ENCODE data around the gene PMPCA.
"Not testable (repeated sequence)": the region's sequence is repeated elsewhere in the genome, so short reads cannot be mapped to it uniquely, and the experiment has no call there.

Gene PMPCA

GRCh38 chr9:136418182-136419091 is 8.0 kb downstream of the PMPCA start:
- DNase-seq, result no peak

DNA sequence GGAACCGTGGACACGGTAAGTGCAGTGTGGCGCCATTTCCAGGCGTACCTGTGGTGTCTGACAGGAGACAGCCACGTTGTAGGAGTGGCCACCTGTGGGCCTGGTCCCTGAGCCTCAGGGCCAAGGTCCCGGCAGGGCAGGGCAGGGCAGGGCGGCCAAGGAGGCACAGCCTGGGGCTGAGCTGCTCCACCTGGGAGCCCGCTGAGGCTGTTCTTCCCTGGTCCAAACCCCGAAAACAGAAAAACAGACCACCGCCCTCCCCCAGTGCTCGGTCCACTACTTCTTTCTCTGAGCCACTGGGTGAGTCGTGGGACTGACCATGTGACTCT is 8.6 kb downstream of the PMPCA start:
- no peak for DNase-seq

DNA sequence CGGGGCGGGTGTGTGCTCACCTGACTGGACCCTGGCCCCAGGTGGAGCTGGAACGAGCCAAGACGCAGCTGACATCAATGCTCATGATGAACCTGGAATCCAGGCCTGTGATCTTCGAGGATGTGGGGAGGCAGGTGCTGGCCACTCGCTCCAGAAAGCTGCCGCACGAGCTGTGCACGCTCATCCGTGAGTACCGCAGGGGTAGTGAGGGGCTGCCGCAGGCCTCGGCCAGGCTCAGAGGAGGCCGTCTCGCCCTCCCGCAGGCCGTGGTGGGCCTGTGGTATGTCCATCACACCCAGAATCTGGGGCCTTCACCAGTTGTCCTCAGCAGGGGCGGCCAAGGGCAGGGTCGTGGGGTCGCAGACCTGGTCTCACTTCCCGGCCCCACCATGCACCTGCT is 11.3 kb downstream of the PMPCA start:
- no peak for DNase-seq

GRCh38 chr9:136422876-136423275 is 12.4 kb downstream of the PMPCA start:
- no peak for DNase-seq

DNA sequence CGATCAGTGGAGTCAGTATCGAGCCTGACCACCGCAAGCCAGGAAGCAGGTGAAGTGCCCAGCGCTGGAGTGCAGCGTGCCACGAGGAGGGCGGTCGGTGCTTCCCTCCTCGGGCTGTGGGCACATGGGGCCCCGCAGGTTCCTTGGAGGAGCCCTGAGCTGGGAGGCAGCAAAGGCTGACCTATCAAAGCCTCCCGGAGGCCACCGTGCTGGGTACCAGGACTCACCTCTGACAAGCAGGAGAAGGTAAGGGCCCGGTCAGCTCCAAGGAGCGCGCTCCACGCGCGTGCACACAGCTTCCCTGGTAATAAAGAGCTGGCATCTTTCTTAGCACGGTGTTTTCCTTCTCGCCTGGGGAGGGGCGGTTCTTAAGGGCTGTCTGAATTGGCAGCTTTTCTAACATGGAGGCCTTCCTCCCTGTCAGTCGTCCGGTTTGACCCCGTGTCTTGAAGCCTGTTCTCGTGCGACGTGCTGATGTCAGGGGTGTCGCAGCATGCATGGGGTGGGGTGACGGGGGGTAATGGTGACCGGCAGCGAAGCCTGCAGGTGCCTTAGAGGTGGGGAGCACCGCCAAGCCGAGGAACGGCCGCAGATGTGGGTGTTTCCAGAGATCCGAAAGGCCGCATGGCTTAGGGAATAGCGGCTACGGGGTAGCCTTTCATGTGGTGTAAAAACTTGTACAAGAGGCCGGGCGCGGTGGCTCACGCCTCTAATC is 13.1 kb downstream of the PMPCA start:
- DNase-seq, result no peak

- DNase-seq, result no peak
Observed at GRCh38 chr9:136424750-136425362, 14.4 kb downstream of the PMPCA start.

- not testable (repeated sequence) for DNase-seq
Observed at GRCh38 chr9:136425367-136425766, 14.9 kb downstream of the PMPCA start.

- DNase-seq, result no peak
Observed at GRCh38 chr9:136426787-136427186, 16.3 kb downstream of the PMPCA start.

- no peak for DNase-seq
Observed at GRCh38 chr9:136429075-136429628, 18.7 kb downstream of the PMPCA start.

- no peak for DNase-seq
Observed at GRCh38 chr9:136429683-136430491, 19.4 kb downstream of the PMPCA start.

GRCh38 chr9:136430588-136431234 is 20.3 kb downstream of the PMPCA start:
- DNase-seq, result no peak

DNA sequence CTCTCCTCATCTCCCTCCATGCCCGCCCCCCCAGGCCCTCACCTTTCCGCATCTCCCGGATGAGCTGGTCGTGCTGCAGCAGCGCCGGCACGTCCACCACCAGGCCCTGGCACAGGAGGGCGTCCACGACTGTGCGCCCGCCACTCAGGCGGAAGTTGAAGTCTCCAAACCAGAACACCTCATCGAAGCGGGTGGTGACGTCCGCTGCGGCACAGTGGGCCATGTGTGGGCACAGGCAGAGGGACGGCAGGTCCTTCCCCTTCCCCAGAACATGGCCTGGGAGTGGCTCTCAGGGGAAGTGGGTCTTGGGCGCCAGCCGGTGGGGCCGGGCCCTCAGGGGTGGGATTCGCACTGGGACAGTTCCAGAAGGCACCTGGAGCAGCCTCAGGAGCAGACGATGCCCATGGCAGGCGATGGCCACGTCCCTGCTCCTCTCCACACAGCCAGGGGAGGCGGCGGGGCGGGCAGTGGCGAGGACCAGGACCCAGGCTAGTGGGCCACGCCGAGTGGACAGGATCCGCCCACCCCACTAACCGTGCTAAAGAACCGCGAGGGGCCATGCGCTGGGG is 21.4 kb downstream of the PMPCA start:
- no peak for DNase-seq

DNA sequence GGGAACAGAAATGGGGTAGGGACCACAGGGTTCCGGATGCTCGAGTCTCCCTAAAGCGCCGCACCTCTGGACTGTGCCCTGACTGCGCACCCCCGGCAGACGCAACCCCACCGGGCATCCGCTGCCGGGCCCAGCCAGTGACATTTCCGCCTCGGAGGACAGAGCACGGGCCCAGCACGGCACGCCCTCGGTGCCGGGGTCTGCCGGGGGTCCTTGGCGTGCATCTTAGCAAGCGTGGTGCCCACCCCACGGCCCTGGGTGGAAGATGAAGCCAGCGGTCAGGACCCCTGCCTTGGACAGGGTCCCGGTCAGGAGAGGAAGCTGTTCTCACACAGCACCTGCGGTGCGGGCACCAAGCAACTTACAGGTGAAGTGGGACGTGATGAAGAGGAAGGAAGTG is 22.1 kb downstream of the PMPCA start:
- no peak for DNase-seq

DNA sequence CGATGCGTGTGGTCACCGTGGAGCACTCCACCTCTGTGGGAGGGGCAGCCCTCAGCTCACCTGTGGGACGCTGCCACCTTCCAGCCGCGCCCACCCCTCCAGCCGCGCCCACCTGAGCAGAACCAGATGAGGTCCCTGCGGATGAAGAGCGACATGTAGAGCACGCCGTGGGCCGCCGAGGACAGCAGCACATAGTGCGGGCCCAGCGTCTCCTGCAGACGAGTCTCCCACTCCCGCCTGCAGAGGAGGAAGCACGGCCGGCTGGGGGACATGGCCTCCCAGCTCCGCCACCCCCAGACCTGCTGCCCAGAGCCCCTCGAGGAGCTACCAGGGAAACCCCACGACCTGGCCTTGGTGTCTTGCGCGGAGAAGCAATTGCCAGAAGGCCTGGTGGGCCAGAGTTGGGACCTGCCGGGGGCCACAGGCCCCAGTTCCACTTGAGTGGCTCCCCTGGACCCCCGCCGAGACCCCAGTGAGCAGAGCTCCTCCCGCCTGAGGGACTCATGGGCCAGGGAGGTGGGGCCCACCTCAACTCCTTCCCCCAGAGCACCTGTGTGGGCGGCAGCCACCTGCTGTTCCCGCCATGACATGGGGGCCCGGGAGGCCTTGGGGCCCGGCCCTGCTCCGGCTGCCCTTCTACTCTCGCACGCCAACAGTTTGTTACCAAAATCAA is 22.7 kb downstream of the PMPCA start:
- DNase-seq, result no peak

- no peak for DNase-seq
Observed at GRCh38 chr9:136433849-136434579, 23.6 kb downstream of the PMPCA start.

GRCh38 chr9:136434580-136435169 is 24.2 kb downstream of the PMPCA start:
- no peak for DNase-seq

DNA sequence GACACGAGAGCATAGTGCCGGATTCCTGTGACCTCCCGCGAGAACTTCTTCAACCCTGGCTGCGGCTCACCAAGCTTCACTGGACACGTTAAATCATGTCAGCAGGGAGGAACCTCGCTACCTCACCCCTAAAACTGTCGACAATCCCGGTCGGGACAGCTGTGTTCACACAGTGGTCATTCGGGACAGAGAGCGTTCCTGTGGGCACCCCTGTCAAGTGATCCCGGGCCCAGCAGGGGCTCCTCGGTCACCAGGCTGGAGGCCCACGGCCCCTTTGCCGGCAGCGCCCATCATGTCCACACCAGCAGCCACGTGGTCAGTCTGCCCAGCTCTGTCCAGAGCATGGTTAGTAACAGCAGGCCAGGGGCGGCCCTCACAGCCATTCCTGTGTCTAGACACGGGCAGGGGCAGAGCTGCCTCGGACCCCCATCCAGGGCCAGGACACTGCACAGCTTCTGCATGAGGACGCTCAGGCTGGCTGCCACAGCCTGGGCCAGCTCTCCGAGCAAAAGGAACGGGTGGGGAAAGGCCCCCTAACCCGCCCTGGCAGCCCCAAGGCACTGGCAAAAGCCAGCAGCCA is 25.7 kb downstream of the PMPCA start:
- no peak for DNase-seq

DNA sequence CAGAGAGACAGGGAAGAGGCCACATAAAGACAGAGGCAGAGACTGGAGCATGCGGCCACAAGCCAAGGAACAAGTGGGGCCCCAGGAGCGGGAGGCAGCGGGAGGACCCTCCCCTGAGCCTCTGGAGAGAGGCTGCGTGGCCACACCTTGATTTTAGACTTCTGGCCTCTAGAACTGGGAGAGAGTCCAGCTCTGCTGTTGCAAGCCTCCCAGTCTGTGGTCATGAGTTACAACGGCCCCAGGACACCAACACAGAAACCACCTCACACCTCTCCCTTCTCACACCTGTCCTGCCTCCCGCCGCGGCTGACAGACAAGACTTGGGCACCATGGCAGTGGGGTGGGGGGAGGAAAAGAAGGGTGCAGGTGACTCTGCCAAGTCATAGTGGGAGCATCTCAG is 27.0 kb downstream of the PMPCA start:
- no peak for DNase-seq

DNA sequence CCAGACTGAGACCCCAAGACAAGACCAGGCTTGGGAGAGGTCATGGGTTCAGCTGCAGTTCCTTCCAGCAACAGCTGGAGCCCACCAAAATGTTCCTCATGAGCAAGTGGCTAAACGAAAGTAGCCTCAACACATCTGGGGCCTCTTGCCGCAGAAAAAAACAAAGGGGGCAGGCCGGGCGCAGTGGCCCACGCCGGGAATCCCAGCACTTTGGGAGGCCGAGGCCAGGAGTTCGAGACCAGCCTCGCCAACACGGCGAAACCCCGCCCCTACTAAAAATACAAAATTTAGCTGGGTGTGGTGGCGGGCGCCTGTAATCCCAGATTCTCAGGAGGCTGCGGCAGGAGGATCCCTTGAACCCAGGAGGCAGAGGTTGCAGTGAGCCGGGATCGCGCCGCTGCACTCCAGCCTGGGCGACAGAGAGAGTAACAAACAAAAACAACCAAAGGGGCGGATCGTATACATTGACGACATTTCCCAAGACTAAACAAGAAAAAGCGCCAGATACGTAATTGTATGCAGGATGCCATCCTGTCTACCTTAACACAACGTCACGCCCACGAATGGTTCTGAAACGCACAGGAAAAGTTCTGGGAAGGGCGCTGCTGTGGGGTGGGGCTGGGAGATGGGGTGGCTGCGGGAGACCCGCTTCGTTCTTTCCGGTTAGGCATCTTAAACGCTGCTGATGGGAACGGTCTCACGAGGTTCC is 27.5 kb downstream of the PMPCA start:
- no peak for DNase-seq

Measured in right forelimb (tissue), 1 donor.